Esophagus squamous epithelium (tissue), 5 donors: ENCODE data around the gene EPHA6. TPM values are rescaled to one million over a fixed set of nuclear protein-coding genes. Genes with fewer than 3 reads are reported as not detected.

ENCODE experiments used
- DNase-seq: peaks from one replicate; lab custom pipeline; 2025; lab: John Stamatoyannopoulos, UW
- H3K27ac ChIP-seq, 4 donors: fragments of 200-600 bp; sonication (generic); one replicate each; pipeline ENCODE4 v1.5.1; 2016 to 2019; ENCODE audit warnings: mild to moderate bottlenecking in 1 of 4
- H3K27me3 ChIP-seq, 4 donors: fragments of 200-600 bp; sonication (generic); 1 replicate in 3 of 4; 2 replicates in 1 of 4; pipeline versions ENCODE4 v1.5.1 to v1.6.0; 2017 to 2021; ENCODE audit warnings: antibody characterized with exemption in 1 of 4
- H3K36me3 ChIP-seq, 3 donors: fragments of 200-600 bp; sonication (generic); one replicate each; pipeline ENCODE4 v1.5.1; 2016 to 2019
- H3K4me1 ChIP-seq, 3 donors: fragments of 200-600 bp; sonication (generic); one replicate each; pipeline ENCODE4 v1.5.1; 2017 to 2019
- H3K4me3 ChIP-seq, 4 donors: fragments of 200-600 bp; sonication (generic); 1 replicate in 3 of 4; 2 replicates in 1 of 4; pipeline ENCODE4 v1.5.1; 2016 to 2019; ENCODE audit warnings: mild to moderate bottlenecking in 2 of 4, moderate library complexity in 1 of 4
- H3K9me3 ChIP-seq, 3 donors: fragments of 200-600 bp; sonication (generic); one replicate each; pipeline ENCODE4 v1.5.1; 2016 to 2019
- CTCF ChIP-seq, 6 experiments: fragments of 450-650 bp in 4 of 6; fragments of 200-600 bp in 2 of 6; sonication (generic) in 2 of 6; IDR thresholded peaks; one replicate each; pipeline ENCODE4 v1.5.1; 2016 to 2019; ENCODE audit warnings: antibody characterized with exemption in 6 of 6, mild to moderate bottlenecking in 4 of 6, moderate library complexity in 4 of 6
- POLR2A ChIP-seq, 4 donors: fragments of 450-650 bp; IDR thresholded peaks; one replicate each; pipeline ENCODE4 v1.6.1; 2017; ENCODE audit warnings: antibody characterized with exemption in 4 of 4, mild to moderate bottlenecking in 4 of 4, moderate library complexity in 3 of 4
- WGBS, 2 donors: methylation state at CpG; one replicate each; pipeline ENCODE4 v1.1.5; 2018; 5-methylcytosine and 5-hydroxymethylcytosine counted together
- intact Hi-C: fragments of 100-400 bp; cut with DNase I; formaldehyde crosslinking; loops from one replicate; pipeline ENCODE4 v1.15.0; 2022
- total RNA-seq, 4 donors: library from RNA; depleted of rRNA; stranded (reverse); fragments of >200 nt; gene quantifications; one replicate each; pipeline ENCODE4 v1.1.0, GENCODE V29; 2016
- donor health status: DM: yes; HTN: yes; CAD: no.

Gene EPHA6
- total RNA-seq, 4 donors from 2014 or later: 0.34 to 2.9 (median 1.5) TPM

GRCh38 chr3:97764407-97765238 lies 950.2 kb downstream of the EPHA6 start, which contains the start of gene ARL6:
Gene ARL6, plus strand, starts transcription at chr3:97764758. Its CDS starts 3,350 bp downstream, at chr3:97768108.
- 0% methylated on average over 17 to 45 of the region's 46 CpGs for WGBS, 2 donors

GRCh38 chr3:97765336-97765735 lies 950.9 kb downstream of the EPHA6 start:
- Histone ChIP-seq H3K27ac (no peak overlapping the region), H3K9me3 (no peaks in the 10 kb centered on the region), H3K4me1 (peaks cover 4 to 28% (median 6%) of the 10 kb centered on the region in 3 donors), H3K4me3 (peak overlapping the region in 3 of 4 donors; percentile 69 to 78 (median 70)), H3K27me3 (no peaks in the 10 kb centered on the region), H3K36me3 (peaks cover 0 to 11% (median 0%) of the 10 kb centered on the region in 3 donors)
- no peak for TF ChIP-seq POLR2A (IDR thresholded peaks at IDR 0.05)
- no peak for TF ChIP-seq CTCF (IDR thresholded peaks at IDR 0.05)
- intact Hi-C loops: no loop called here
- WGBS, 2 donors: 10 to 24% methylated on average over 2 of the region's 2 CpGs
- no peak for DNase-seq

More at GRCh38 chr3:97764407-97765238, 950.2 kb downstream of the EPHA6 start, which contains the start of gene ARL6:
- Histone ChIP-seq H3K9me3 (no peaks in the 10 kb centered on the region), H3K36me3 (peaks cover 0 to 4% (median 0%) of the 10 kb centered on the region in 3 donors), H3K27me3 (no peaks in the 10 kb centered on the region), H3K4me3 (peak within 1 kb of the TSS; percentile 69 to 78 (median 73)), H3K4me1 (peaks cover 4 to 28% (median 6%) of the 10 kb centered on the region in 3 donors), H3K27ac (peak within 1 kb of the TSS; percentile 50 to 80 (median 74))
- TF ChIP-seq CTCF (IDR thresholded peaks at IDR 0.05) (no peak), POLR2A (IDR thresholded peaks at IDR 0.05) (no peak)
- intact Hi-C loops: no loop called here
- DNase-seq: peak; percentile 34

- no peaks in the 10 kb centered on the region for H3K9me3 ChIP-seq
- H3K36me3 ChIP-seq: peaks cover 0 to 20% (median 0%) of the 10 kb centered on the region in 3 donors
- no peaks in the 10 kb centered on the region for H3K4me1 ChIP-seq
- WGBS, 2 donors: 93 to 95% methylated on average over 3 of the region's 3 CpGs
- no peak for DNase-seq
- H3K27ac ChIP-seq: no peak overlapping the region
- H3K4me3 ChIP-seq: no peak overlapping the region
- no peaks in the 10 kb centered on the region for H3K27me3 ChIP-seq
- intact Hi-C loops: no loop called here
- no peak for TF ChIP-seq CTCF (IDR thresholded peaks at IDR 0.05)
- no peak for TF ChIP-seq POLR2A (IDR thresholded peaks at IDR 0.05)
Observed at GRCh38 chr3:97772926-97773325, 958.5 kb downstream of the EPHA6 start.

GRCh38 chr3:97778152-97778551 lies 963.8 kb downstream of the EPHA6 start:
- intact Hi-C loops: no loop called here
- no peaks in the 10 kb centered on the region for H3K4me1 ChIP-seq
- H3K27ac ChIP-seq: no peak overlapping the region
- DNase-seq: no peak
- no peaks in the 10 kb centered on the region for H3K27me3 ChIP-seq
- no peaks in the 10 kb centered on the region for H3K9me3 ChIP-seq
- H3K36me3 ChIP-seq: peaks cover 0 to 13% (median 0%) of the 10 kb centered on the region in 3 donors
- TF ChIP-seq POLR2A (IDR thresholded peaks at IDR 0.05): no peak
- TF ChIP-seq CTCF (IDR thresholded peaks at IDR 0.05): no peak
- H3K4me3 ChIP-seq: no peak overlapping the region

GRCh38 chr3:97793420-97794019 lies 979.1 kb downstream of the EPHA6 start:
- DNase-seq: no peak
- H3K9me3 ChIP-seq: no peaks in the 10 kb centered on the region
- no peaks in the 10 kb centered on the region for H3K4me1 ChIP-seq
- H3K27ac ChIP-seq: no peak overlapping the region
- peak; percentile 23 to 85 (median 69) for TF ChIP-seq CTCF (IDR thresholded peaks at IDR 0.05)
- no peak for TF ChIP-seq POLR2A (IDR thresholded peaks at IDR 0.05)
- H3K27me3 ChIP-seq: no peaks in the 10 kb centered on the region
- intact Hi-C loops: loop anchor here (2.0 kb wide), 1 partner anchor 231 kb away; no protein-coding TSS in a partner anchor
- no peak overlapping the region for H3K4me3 ChIP-seq
- H3K36me3 ChIP-seq: no peaks in the 10 kb centered on the region
